ENCODE results near the gene MYOM3.

MYOM3 gene

DNA sequence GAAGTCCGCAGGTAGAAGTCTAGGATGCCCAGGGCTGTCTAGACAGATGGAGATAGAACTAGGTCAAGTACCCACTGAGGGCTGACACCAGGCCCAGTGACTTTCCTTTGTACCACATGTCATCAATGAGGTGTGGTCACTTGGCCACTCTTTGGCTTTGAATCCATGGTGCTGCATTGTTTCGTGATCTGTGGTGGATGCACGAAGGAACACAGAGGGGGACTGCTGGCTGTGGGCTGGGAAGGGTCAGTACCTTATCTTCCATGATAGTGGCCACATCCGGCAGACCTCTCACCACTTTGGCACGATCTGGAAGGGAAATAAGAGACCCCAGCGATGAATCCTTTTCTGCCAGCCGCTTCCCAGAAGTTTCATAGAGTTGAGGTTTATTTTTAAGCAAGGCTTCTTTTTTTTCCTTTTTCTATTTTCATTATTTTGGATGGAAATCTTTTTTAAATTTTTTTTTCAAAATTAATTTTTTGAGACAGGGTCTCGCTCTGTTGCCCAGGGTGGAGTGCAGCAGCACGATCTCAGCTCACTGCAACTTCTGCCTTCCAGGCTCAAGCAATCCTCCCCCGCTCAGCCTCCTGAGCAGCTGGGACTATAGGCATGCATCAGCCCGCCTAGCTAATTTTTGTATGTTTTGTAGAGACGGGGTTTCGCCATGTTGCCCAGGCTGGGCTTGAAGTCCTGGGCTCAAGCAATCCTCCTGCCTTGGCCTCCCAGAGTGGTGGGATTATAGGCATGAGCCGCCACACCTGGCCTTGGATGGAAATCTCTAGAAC is 53.1 kb downstream of the MYOM3 start:
- Histone ChIP-seq H2AFZ (ENCODE audit: low read length) (no peak overlapping the region), H3K9me2 (ENCODE audit: low read depth, low read length) (no peaks in the 10 kb centered on the region), H4K20me1 (ENCODE audit: insufficient read depth, low read length) (no peaks in the 10 kb centered on the region), H3K4me2 (ENCODE audit: low read length) (no peak overlapping the region), H3K27me3 (ENCODE audit: insufficient read depth, low read length) (0 out of 2 replicates have a peak, but pooled peaks cover 4% of the 10 kb centered on the region), H3K27ac (ENCODE audit: low read depth, low read length, poor library complexity, severe bottlenecking) (no peak overlapping the region), H3K9ac (ENCODE audit: low read length) (no peak overlapping the region), H3K4me1 (ENCODE audit: insufficient read depth, low read length, severe bottlenecking) (no peaks in the 10 kb centered on the region), H3K36me3 (ENCODE audit: insufficient read depth, low read length) (no peaks in the 10 kb centered on the region), H3K79me2 (ENCODE audit: insufficient read depth, low read length) (no peaks in the 10 kb centered on the region), H3K4me3 (ENCODE audit: low read depth, low read length, poor library complexity, severe bottlenecking) (no peak overlapping the region), H3K9me3 (ENCODE audit: low read length) (0 out of 2 replicates have a peak, but pooled peaks cover 5% of the 10 kb centered on the region), H3F3A (ENCODE audit: insufficient read depth, low read length) (no peaks in the 10 kb centered on the region)
- no peak for TF ChIP-seq EZH2 (IDR thresholded peaks at IDR 0.05; ENCODE audit: borderline replicate concordance, low read length)
- TF ChIP-seq, protein P1, sequence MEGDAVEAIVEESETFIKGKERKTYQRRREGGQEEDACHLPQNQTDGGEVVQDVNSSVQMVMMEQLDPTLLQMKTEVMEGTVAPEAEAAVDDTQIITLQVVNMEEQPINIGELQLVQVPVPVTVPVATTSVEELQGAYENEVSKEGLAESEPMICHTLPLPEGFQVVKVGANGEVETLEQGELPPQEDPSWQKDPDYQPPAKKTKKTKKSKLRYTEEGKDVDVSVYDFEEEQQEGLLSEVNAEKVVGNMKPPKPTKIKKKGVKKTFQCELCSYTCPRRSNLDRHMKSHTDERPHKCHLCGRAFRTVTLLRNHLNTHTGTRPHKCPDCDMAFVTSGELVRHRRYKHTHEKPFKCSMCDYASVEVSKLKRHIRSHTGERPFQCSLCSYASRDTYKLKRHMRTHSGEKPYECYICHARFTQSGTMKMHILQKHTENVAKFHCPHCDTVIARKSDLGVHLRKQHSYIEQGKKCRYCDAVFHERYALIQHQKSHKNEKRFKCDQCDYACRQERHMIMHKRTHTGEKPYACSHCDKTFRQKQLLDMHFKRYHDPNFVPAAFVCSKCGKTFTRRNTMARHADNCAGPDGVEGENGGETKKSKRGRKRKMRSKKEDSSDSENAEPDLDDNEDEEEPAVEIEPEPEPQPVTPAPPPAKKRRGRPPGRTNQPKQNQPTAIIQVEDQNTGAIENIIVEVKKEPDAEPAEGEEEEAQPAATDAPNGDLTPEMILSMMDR (IDR thresholded peaks at IDR 0.05; ENCODE audit: low read length), result no peak

DNA sequence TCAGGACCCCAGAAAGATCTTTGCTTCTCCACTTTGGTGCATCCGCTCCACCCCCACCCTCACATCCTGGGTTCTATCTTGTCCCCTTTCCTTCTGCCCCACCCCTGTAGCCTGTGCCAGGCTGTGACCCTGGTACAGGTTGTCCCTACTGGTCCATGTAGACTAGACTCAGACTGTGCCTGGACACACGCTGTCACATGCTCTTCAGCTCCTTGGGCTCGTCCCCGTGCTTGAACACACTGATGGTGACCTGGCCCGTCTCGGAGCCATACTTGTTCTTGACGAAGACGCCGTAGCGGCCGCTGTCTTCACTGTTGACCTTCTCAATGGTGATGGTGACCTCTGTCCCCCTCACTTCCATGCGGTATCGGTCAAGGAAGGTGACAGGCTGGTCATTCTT is 54.8 kb downstream of the MYOM3 start:
- H4K20me1 ChIP-seq (ENCODE audit: insufficient read depth, low read length), result no peaks in the 10 kb centered on the region
- no peak for TF ChIP-seq EZH2 (IDR thresholded peaks at IDR 0.05; ENCODE audit: borderline replicate concordance, low read length)
- TF ChIP-seq, protein P1 (IDR thresholded peaks at IDR 0.05; ENCODE audit: low read length), result no peak
- H3K27me3 ChIP-seq (ENCODE audit: insufficient read depth, low read length), result 0 out of 2 replicates have a peak, but pooled peaks cover 4% of the 10 kb centered on the region

DNA sequence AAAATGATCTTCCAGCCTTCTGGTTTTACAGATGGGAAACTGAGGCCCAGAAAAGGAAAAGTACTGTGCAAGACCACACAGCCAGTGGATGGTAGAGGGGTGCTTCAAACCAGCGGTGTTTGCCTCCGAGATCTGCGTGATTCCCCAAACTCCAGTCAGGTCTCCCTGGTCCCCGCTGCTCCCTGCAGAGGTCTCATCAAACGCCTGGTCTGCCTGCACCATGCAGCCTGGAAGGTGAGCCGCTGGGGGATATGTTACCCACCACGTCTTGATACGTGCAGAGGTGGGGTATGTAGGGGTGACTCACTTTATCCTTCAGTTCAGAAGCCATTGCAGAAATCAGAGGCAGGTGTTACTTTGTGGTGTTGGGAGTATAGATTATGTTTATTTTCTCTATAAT is 56.3 kb downstream of the MYOM3 start:
- no peak overlapping the region for H2AFZ ChIP-seq (ENCODE audit: low read length)
- no peaks in the 10 kb centered on the region for H3F3A ChIP-seq (ENCODE audit: insufficient read depth, low read length)
- no peaks in the 10 kb centered on the region for H4K20me1 ChIP-seq (ENCODE audit: insufficient read depth, low read length)
- no peaks in the 10 kb centered on the region for H3K79me2 ChIP-seq (ENCODE audit: insufficient read depth, low read length)
- no peak for TF ChIP-seq EZH2 (IDR thresholded peaks at IDR 0.05; ENCODE audit: borderline replicate concordance, low read length)
- TF ChIP-seq, protein P1 (IDR thresholded peaks at IDR 0.05; ENCODE audit: low read length), result no peak
- no peaks in the 10 kb centered on the region for H3K9me3 ChIP-seq (ENCODE audit: low read length)
- no peaks in the 10 kb centered on the region for H3K4me1 ChIP-seq (ENCODE audit: insufficient read depth, low read length, severe bottlenecking)
- H3K36me3 ChIP-seq (ENCODE audit: insufficient read depth, low read length), result no peaks in the 10 kb centered on the region
- no peak overlapping the region for H3K27ac ChIP-seq (ENCODE audit: low read depth, low read length, poor library complexity, severe bottlenecking)
- H3K4me3 ChIP-seq (ENCODE audit: low read depth, low read length, poor library complexity, severe bottlenecking), result no peak overlapping the region
- H3K9me2 ChIP-seq (ENCODE audit: low read depth, low read length), result no peaks in the 10 kb centered on the region
- no peak overlapping the region for H3K9ac ChIP-seq (ENCODE audit: low read length)
- 0 out of 2 replicates have a peak, but pooled peaks cover 4% of the 10 kb centered on the region for H3K27me3 ChIP-seq (ENCODE audit: insufficient read depth, low read length)
- no peak overlapping the region for H3K4me2 ChIP-seq (ENCODE audit: low read length)

More for the DNA sequence above, 54.8 kb downstream of the MYOM3 start:
- Histone ChIP-seq H2AFZ (ENCODE audit: low read length) (no peak overlapping the region), H3K4me1 (ENCODE audit: insufficient read depth, low read length, severe bottlenecking) (no peaks in the 10 kb centered on the region), H3K4me2 (ENCODE audit: low read length) (no peak overlapping the region), H3K9me2 (ENCODE audit: low read depth, low read length) (no peaks in the 10 kb centered on the region), H3K9me3 (ENCODE audit: low read length) (0 out of 2 replicates have a peak, but pooled peaks cover under 1% of the 10 kb centered on the region), H3F3A (ENCODE audit: insufficient read depth, low read length) (no peaks in the 10 kb centered on the region), H3K79me2 (ENCODE audit: insufficient read depth, low read length) (no peaks in the 10 kb centered on the region), H3K9ac (ENCODE audit: low read length) (no peak overlapping the region), H3K4me3 (ENCODE audit: low read depth, low read length, poor library complexity, severe bottlenecking) (no peak overlapping the region), H3K27ac (ENCODE audit: low read depth, low read length, poor library complexity, severe bottlenecking) (no peak overlapping the region), H3K36me3 (ENCODE audit: insufficient read depth, low read length) (no peaks in the 10 kb centered on the region)

Data from OCI-LY1 (cell line).